Endothelial cell of hepatic sinusoid (primary cell): ENCODE measurements around the gene ZGLP1.

Source experiments
- in situ Hi-C: cut with HindIII; loops from 2 replicates; pipeline ENCODE4 v1.10.0; 2017; ENCODE audit warnings: low sequenced_read_pairs

The ZGLP1 gene

GRCh38 chr19:10295305-10295846 lies 14.2 kb downstream of the ZGLP1 start:
- in situ Hi-C loops = no loop called here

GRCh38 chr19:10294368-10294697 lies 15.3 kb downstream of the ZGLP1 start:
- in situ Hi-C loops = no loop called here

GRCh38 chr19:10293637-10294367 lies 15.8 kb downstream of the ZGLP1 start:
- in situ Hi-C loops = no loop called here

- in situ Hi-C loops = no loop called here
Measured at GRCh38 chr19:10292789-10293636, 16.6 kb downstream of the ZGLP1 start.

- in situ Hi-C loops = no loop called here
Measured at GRCh38 chr19:10292206-10292788, 17.3 kb downstream of the ZGLP1 start.

- in situ Hi-C loops = no loop called here
Measured at GRCh38 chr19:10291554-10292205, 17.9 kb downstream of the ZGLP1 start.

- in situ Hi-C loops = no loop called here
Measured at GRCh38 chr19:10290876-10291553, 18.6 kb downstream of the ZGLP1 start.

- in situ Hi-C loops = no loop called here
Measured at GRCh38 chr19:10290357-10290875, 19.2 kb downstream of the ZGLP1 start.

GRCh38 chr19:10289836-10290356 lies 19.7 kb downstream of the ZGLP1 start, which contains the start of gene ICAM5:
Gene ICAM5 (plus strand): TSS chr19:10289952. CDS start chr19:10290044, 92 bp downstream.
- in situ Hi-C loops = loop anchor here (5.0 kb wide), 2 partner anchors 67 to 112 kb away; partner anchors contain the start of gene CDC37

- in situ Hi-C loops = loop anchor here (5.0 kb wide), 2 partner anchors 68 to 113 kb away; partner anchors contain the start of gene CDC37
Measured at GRCh38 chr19:10289167-10289835, 20.3 kb downstream of the ZGLP1 start.

GRCh38 chr19:10288662-10289166 lies 20.9 kb downstream of the ZGLP1 start:
- in situ Hi-C loops = loop anchor here (5.0 kb wide), 2 partner anchors 69 to 114 kb away; partner anchors contain the start of gene CDC37

GRCh38 chr19:10286803-10287737 lies 22.5 kb downstream of the ZGLP1 start, which contains the start of gene ICAM4:
Gene ICAM4 (plus strand): TSS chr19:10286955. CDS start chr19:10287013, 58 bp downstream.
- in situ Hi-C loops = loop anchor here (5.0 kb wide), 2 partner anchors 70 to 115 kb away; partner anchors contain the start of gene CDC37

- in situ Hi-C loops = loop anchor here (5.0 kb wide), 2 partner anchors 72 to 117 kb away; partner anchors contain the start of gene CDC37
Measured at GRCh38 chr19:10285393-10285792, 24.2 kb downstream of the ZGLP1 start.

GRCh38 chr19:10284960-10285278 lies 24.7 kb downstream of the ZGLP1 start:
- in situ Hi-C loops = loop anchor here (5.0 kb wide), 2 partner anchors 72 to 117 kb away; partner anchors contain the start of gene CDC37

GRCh38 chr19:10284065-10284959 lies 25.3 kb downstream of the ZGLP1 start:
- in situ Hi-C loops = no loop called here

- in situ Hi-C loops = no loop called here
Measured at GRCh38 chr19:10283301-10284064, 26.1 kb downstream of the ZGLP1 start.
